OCI-LY3 (cell line): Measurements from ENCODE around the gene NCF4.

Experiments used
- EZH2phosphoT487 ChIP-seq: fragments of 200-600 bp; shearing (Covaris generic); IDR thresholded peaks from 2 replicates; pipeline ENCODE4 v1.6.1; 2018; ENCODE audit warnings: antibody characterized with exemption, mixed run types, low read depth
- TF ChIP-seq, protein P1 (sequence below): fragments of 200-600, 300-600 bp; sonication (generic); IDR thresholded peaks from 2 replicates; pipeline ENCODE4 v1.5.1; 2014; ENCODE audit warnings: antibody characterized with exemption, low read length, low read depth

DNA sequence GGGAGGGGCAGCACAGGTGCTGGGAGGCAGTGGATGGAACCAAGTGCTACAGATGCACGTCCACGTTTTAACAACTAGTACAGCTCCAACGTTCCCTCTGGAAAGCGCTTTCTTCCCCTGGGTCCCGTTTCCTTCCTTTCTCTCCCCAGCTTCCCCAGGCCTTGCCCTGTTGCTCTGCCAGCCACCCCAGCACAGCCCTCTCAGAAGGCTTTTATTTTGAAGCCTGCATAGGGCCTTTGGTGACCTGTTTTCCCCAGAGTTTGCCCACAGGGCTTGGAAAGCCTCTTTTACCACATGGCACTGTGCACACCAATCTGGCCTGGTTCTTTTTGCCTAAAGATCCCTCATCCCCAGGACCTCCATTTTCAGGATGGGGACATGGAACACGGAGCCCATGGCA lies 13.9 kb upstream of the NCF4 start:
- TF ChIP-seq, protein P1, sequence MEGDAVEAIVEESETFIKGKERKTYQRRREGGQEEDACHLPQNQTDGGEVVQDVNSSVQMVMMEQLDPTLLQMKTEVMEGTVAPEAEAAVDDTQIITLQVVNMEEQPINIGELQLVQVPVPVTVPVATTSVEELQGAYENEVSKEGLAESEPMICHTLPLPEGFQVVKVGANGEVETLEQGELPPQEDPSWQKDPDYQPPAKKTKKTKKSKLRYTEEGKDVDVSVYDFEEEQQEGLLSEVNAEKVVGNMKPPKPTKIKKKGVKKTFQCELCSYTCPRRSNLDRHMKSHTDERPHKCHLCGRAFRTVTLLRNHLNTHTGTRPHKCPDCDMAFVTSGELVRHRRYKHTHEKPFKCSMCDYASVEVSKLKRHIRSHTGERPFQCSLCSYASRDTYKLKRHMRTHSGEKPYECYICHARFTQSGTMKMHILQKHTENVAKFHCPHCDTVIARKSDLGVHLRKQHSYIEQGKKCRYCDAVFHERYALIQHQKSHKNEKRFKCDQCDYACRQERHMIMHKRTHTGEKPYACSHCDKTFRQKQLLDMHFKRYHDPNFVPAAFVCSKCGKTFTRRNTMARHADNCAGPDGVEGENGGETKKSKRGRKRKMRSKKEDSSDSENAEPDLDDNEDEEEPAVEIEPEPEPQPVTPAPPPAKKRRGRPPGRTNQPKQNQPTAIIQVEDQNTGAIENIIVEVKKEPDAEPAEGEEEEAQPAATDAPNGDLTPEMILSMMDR: no peak
- no peak for TF ChIP-seq EZH2phosphoT487
